Gastroesophageal sphincter (tissue), 3 donors: ENCODE results near the gene IRX1.

Experiments
- CTCF ChIP-seq, 4 experiments: fragments of 200-600 bp in 2 of 4; fragments of 450-650 bp in 2 of 4; sonication (generic) in 1 of 4; IDR thresholded peaks; one replicate each; pipeline ENCODE4 v1.5.1; 2017 to 2019; ENCODE audit warnings: antibody characterized with exemption in 4 of 4, mild to moderate bottlenecking in 2 of 4, moderate library complexity in 2 of 4
- EP300 ChIP-seq: sonication (generic); formaldehyde crosslinking; IDR thresholded peaks from one replicate; pipeline ENCODE4 v1.6.1; 2017; ENCODE audit warnings: antibody characterized with exemption, mild to moderate bottlenecking
- POLR2A ChIP-seq, 2 donors: fragments of 450-650 bp; IDR thresholded peaks; one replicate each; pipeline ENCODE4 v1.6.1; 2017; ENCODE audit warnings: antibody characterized with exemption in 2 of 2, mild to moderate bottlenecking in 2 of 2, moderate library complexity in 1 of 2
- POLR2AphosphoS5 ChIP-seq: sonication (generic); formaldehyde crosslinking; IDR thresholded peaks from one replicate; pipeline ENCODE4 v1.6.1; 2017; ENCODE audit warnings: antibody characterized with exemption

DNA sequence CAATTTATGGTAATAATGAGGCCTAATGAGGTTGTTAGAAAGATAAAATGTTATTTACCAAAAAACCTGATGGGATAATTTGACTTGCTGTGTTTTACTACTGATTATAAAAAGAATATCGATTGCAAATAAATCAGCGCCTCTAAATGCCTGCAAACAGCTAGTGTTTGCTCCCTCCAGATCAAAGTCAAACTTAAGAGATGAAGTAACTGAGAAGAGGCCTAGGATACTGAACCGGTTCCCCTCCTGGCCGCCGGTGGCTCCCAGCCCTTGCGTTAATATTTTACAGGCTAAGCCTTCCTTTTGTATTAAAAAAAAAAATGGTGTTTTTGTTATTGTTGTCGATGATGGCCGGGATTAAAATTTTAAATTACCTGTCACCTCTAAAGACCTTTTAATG, 2.6 kb downstream of the IRX1 start:
- TF ChIP-seq POLR2A (IDR thresholded peaks at IDR 0.05), result no peak
- no peak for TF ChIP-seq CTCF (IDR thresholded peaks at IDR 0.05)
- TF ChIP-seq EP300, result no peak
- no peak for TF ChIP-seq POLR2AphosphoS5
